Liver (tissue), 9 donors: ENCODE results near the gene PLD4. TPM values are rescaled to one million over a fixed set of nuclear protein-coding genes. Genes with fewer than 3 reads are reported as not detected.

Experiments
- DNase-seq: peaks from one replicate; pipeline ENCODE4 v3.0.0-alpha.2; 2017; ENCODE audit warnings: low spot score
- H3K27ac ChIP-seq, 2 donors: one replicate each; pipeline ENCODE4 v1.7.0; 2013; ENCODE audit warnings: inconsistent platforms in 2 of 2, low read length in 2 of 2, control low read depth in 1 of 2, low read depth in 1 of 2, mild to moderate bottlenecking in 1 of 2
- H3K27me3 ChIP-seq, 4 donors: one replicate each; pipeline versions ENCODE4 v1.6.1 to v1.7.0; 2013; ENCODE audit warnings: low read length in 3 of 4, inconsistent platforms in 1 of 4, mild to moderate bottlenecking in 1 of 4, moderate library complexity in 1 of 4; ENCODE audit not compliant: control insufficient read depth in 4 of 4, insufficient read depth in 4 of 4
- H3K36me3 ChIP-seq, 4 donors: one replicate each; pipeline versions ENCODE4 v1.6.1 to v1.7.0; 2013; ENCODE audit warnings: low read length in 3 of 4, mild to moderate bottlenecking in 3 of 4, low read depth in 1 of 4, moderate library complexity in 1 of 4; ENCODE audit not compliant: control insufficient read depth in 4 of 4, insufficient read depth in 3 of 4
- H3K4me1 ChIP-seq, 4 donors: one replicate each; pipeline versions ENCODE4 v1.6.1 to v1.7.0; 2013; ENCODE audit warnings: low read length in 3 of 4, mild to moderate bottlenecking in 3 of 4, moderate library complexity in 1 of 4; ENCODE audit not compliant: control insufficient read depth in 4 of 4, insufficient read depth in 4 of 4
- H3K4me3 ChIP-seq, 3 donors: one replicate each; pipeline versions ENCODE4 v1.6.1 to v1.7.0; 2013; ENCODE audit warnings: low read length in 3 of 3, control low read depth in 1 of 3, low read depth in 1 of 3, mild to moderate bottlenecking in 1 of 3
- H3K9ac ChIP-seq, 2 donors: one replicate each; pipeline ENCODE4 v1.7.0; 2013; ENCODE audit warnings: low read length in 2 of 2, mild to moderate bottlenecking in 2 of 2, moderate library complexity in 2 of 2, control low read depth in 1 of 2, low read depth in 1 of 2
- H3K9me3 ChIP-seq, 4 donors: one replicate each; pipeline versions ENCODE4 v1.6.1 to v1.7.0; 2013; ENCODE audit warnings: low read length in 3 of 4; ENCODE audit not compliant: control insufficient read depth in 4 of 4
- CTCF ChIP-seq: fragments of 150-350 bp; IDR thresholded peaks from 2 replicates; pipeline ENCODE4 v1.5.1; 2017; ENCODE audit warnings: improper control_type of control experiment, low read depth, low read length; ENCODE audit not compliant: missing input control
- EGR1 ChIP-seq, 2 donors: IDR thresholded peaks; 2 replicates each; pipeline ENCODE4 v1.6.1; 2016 to 2018; ENCODE audit warnings: antibody characterized with exemption in 2 of 2, low read depth in 2 of 2
- FOXA1 ChIP-seq: IDR thresholded peaks from 2 replicates; pipeline ENCODE4 v1.6.1; 2016; ENCODE audit warnings: antibody characterized with exemption
- FOXA2 ChIP-seq: IDR thresholded peaks from 2 replicates; pipeline ENCODE4 v1.6.1; 2016; ENCODE audit warnings: antibody characterized with exemption
- GABPA ChIP-seq, 2 donors: IDR thresholded peaks in 1 of 2; conservative IDR thresholded peaks in 1 of 2; 2 replicates each; pipeline ENCODE4 v1.6.1; 2016; ENCODE audit warnings: antibody characterized with exemption in 2 of 2, mild to moderate bottlenecking in 1 of 2, moderate library complexity in 1 of 2
- HNF4A ChIP-seq, 2 donors: conservative IDR thresholded peaks; 2 replicates each; pipeline ENCODE4 v1.6.1; 2016; ENCODE audit warnings: antibody characterized with exemption in 2 of 2, mild to moderate bottlenecking in 2 of 2
- HNF4G ChIP-seq: IDR thresholded peaks from 2 replicates; pipeline ENCODE4 v1.6.1; 2016; ENCODE audit warnings: antibody characterized with exemption
- JUND ChIP-seq, 2 donors: IDR thresholded peaks; 2 replicates each; pipeline ENCODE4 v1.6.1; 2016; ENCODE audit warnings: antibody characterized with exemption in 2 of 2
- MAX ChIP-seq: IDR thresholded peaks from 2 replicates; pipeline ENCODE4 v1.6.1; 2016; ENCODE audit warnings: antibody characterized with exemption
- NR2F2 ChIP-seq: IDR thresholded peaks from 2 replicates; pipeline ENCODE4 v1.6.1; 2016; ENCODE audit warnings: antibody characterized with exemption
- SP1 ChIP-seq: IDR thresholded peaks from 2 replicates; pipeline ENCODE4 v1.6.1; 2018; ENCODE audit warnings: antibody characterized with exemption, mild to moderate bottlenecking
- TAF1 ChIP-seq: conservative IDR thresholded peaks from 2 replicates; pipeline ENCODE4 v1.6.1; 2016; ENCODE audit warnings: antibody characterized with exemption, mild to moderate bottlenecking
- YY1 ChIP-seq: IDR thresholded peaks from 2 replicates; pipeline ENCODE4 v1.6.1; 2016; ENCODE audit warnings: antibody characterized with exemption, mild to moderate bottlenecking
- WGBS: extraction: QIAGEN DNeasy Blood & Tissue Kit; methylation state at CpG from one replicate; pipeline ENCODE4 v1.1.7; 2013; 5-methylcytosine and 5-hydroxymethylcytosine counted together
- polyA plus RNA-seq, 2 donors: library from polyadenylated mRNA; stranded (reverse) in 1 of 2; unstranded in 1 of 2; fragments of 200-250 nt in 1 of 2; fragments of >200 nt in 1 of 2; fragmentation: Nextera tagmentation in 1 of 2; extraction: Ambion mirVana in 1 of 2; gene quantifications; one replicate each; pipeline versions ENCODE4 v1.2.1 to v1.2.3, GENCODE V29; 2013 to 2015
- total RNA-seq, 2 donors: library from RNA; depleted of rRNA; stranded (reverse); fragments of >200 nt; gene quantifications; one replicate each; pipeline ENCODE4 v1.2.3, GENCODE V29; 2014
- TF ChIP-seq, protein P1 (sequence below): IDR thresholded peaks from 2 replicates; pipeline ENCODE4 v1.6.1; 2016; ENCODE audit warnings: antibody characterized with exemption
- TF ChIP-seq, protein P2 (sequence below): IDR thresholded peaks from 2 replicates; pipeline ENCODE4 v1.6.1; 2016; ENCODE audit warnings: antibody characterized with exemption, mild to moderate bottlenecking
- donor health status: healthy.
- donor health status: healthy.
- donor health status: healthy.
- donor health status: healthy.
- donor health status: healthy.

PLD4 gene
- total and polyA plus RNA-seq, 4 donors = under 0.01 to 14.5 (median 0.35) TPM

DNA sequence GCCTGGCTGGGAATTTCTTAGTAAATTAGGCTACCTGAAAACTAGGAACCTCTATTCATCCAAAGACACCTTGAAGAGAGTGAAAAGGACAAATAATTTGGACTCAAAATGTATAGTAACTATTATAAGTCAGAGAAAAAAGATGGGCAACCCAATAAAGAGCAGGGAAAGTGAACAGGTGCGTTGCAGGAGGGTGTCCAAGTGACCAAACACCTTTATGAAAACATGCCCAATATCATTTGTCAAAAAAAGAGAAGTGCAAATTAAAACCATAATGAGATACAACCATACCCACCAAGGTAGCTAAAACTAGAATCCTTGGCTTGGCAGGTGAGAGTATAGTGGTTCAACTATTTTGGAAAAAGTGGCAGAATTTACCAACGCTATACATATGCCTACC, 24.9 kb upstream of the PLD4 start:
- H3K4me1 ChIP-seq = peaks cover 2 to 10% (median 6%) of the 10 kb centered on the region in 4 donors
- DNase-seq = no peak
- H3K4me3 ChIP-seq = no peak overlapping the region
- H3K9ac ChIP-seq = no peak overlapping the region
- 60% methylated on average over 2 of the region's 2 CpGs for WGBS
- no peak for TF ChIP-seq YY1
- TF ChIP-seq, protein P1, sequence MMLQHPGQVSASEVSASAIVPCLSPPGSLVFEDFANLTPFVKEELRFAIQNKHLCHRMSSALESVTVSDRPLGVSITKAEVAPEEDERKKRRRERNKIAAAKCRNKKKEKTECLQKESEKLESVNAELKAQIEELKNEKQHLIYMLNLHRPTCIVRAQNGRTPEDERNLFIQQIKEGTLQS = no peak
- no peaks in the 10 kb centered on the region for H3K9me3 ChIP-seq
- no peak overlapping the region for H3K27ac ChIP-seq
- peaks cover 0 to 3% (median 0%) of the 10 kb centered on the region in 4 donors for H3K27me3 ChIP-seq
- no peaks in the 10 kb centered on the region for H3K36me3 ChIP-seq

DNA sequence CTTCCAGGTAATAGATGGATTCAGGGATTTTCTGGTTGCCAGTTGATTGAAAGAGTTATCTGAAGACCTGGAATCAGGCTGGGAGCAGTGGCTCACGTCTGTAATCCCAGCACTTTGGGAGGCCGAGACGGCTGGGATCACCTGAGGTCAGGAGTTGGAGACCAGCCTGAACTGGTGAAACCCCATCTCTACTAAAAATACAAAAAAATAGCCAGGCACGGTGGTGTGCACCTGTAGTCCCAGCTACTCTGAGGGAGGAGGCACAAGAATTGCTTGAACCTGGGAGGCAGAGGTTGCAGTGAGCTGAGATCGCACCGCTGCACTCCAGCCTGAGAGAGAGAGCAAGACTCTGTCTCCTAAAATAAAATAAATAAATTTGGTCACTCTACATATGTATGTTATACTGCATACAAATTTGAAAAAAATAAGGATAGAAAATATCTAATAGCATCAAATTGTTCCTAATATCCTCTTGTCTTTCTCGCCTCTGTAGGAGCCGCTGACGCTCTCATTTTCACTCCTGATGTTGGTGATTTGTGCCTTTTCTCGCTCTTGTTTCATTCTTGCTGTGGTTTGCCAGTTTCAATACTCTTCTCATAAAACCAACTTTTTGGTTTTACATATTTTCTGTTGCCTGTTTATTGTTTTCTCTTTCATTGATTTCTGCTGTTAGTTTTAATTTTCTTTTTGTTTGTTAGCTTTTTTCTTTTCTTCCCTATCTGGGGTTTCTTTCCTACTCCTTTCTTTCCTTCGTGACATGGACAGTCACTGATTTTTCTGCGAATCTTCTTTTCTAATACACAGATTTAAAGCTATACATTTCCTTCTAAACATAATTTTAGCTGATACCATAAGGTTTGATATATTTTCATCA, 23.8 kb upstream of the PLD4 start:
- H3K27me3 ChIP-seq = peaks cover 0 to 3% (median 0%) of the 10 kb centered on the region in 4 donors
- no peaks in the 10 kb centered on the region for H3K4me1 ChIP-seq
- no peak for DNase-seq
- H3K9ac ChIP-seq = no peak overlapping the region
- TF ChIP-seq MAX = no peak
- no peak for TF ChIP-seq EGR1 (IDR thresholded peaks at IDR 0.05; ENCODE audit: low read depth in 2 of 2)
- no peak for TF ChIP-seq SP1
- TF ChIP-seq, protein P1 = no peak
- TF ChIP-seq GABPA (IDR thresholded peaks at IDR 0.05 in 1 of 2, conservative IDR thresholded peaks at IDR 0.05 in 1 of 2) = no peak
- no peak for TF ChIP-seq FOXA2
- no peak for TF ChIP-seq JUND (IDR thresholded peaks at IDR 0.05)
- TF ChIP-seq TAF1 = no peak
- TF ChIP-seq, protein P2, sequence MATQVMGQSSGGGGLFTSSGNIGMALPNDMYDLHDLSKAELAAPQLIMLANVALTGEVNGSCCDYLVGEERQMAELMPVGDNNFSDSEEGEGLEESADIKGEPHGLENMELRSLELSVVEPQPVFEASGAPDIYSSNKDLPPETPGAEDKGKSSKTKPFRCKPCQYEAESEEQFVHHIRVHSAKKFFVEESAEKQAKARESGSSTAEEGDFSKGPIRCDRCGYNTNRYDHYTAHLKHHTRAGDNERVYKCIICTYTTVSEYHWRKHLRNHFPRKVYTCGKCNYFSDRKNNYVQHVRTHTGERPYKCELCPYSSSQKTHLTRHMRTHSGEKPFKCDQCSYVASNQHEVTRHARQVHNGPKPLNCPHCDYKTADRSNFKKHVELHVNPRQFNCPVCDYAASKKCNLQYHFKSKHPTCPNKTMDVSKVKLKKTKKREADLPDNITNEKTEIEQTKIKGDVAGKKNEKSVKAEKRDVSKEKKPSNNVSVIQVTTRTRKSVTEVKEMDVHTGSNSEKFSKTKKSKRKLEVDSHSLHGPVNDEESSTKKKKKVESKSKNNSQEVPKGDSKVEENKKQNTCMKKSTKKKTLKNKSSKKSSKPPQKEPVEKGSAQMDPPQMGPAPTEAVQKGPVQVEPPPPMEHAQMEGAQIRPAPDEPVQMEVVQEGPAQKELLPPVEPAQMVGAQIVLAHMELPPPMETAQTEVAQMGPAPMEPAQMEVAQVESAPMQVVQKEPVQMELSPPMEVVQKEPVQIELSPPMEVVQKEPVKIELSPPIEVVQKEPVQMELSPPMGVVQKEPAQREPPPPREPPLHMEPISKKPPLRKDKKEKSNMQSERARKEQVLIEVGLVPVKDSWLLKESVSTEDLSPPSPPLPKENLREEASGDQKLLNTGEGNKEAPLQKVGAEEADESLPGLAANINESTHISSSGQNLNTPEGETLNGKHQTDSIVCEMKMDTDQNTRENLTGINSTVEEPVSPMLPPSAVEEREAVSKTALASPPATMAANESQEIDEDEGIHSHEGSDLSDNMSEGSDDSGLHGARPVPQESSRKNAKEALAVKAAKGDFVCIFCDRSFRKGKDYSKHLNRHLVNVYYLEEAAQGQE = no peak
- no peak for TF ChIP-seq HNF4A (conservative IDR thresholded peaks at IDR 0.05)
- no peak for TF ChIP-seq YY1
- no peak for TF ChIP-seq FOXA1
- no peak for TF ChIP-seq CTCF
- TF ChIP-seq NR2F2 = no peak
- TF ChIP-seq HNF4G = no peak
- H3K36me3 ChIP-seq = no peaks in the 10 kb centered on the region
- no peak overlapping the region for H3K27ac ChIP-seq
- no peaks in the 10 kb centered on the region for H3K9me3 ChIP-seq
- 83% methylated on average over 12 of the region's 12 CpGs for WGBS
- no peak overlapping the region for H3K4me3 ChIP-seq
